IMR-90 (cell line): ENCODE data around the gene METTL1. TPM values are rescaled to one million over a fixed set of nuclear protein-coding genes. Genes with fewer than 3 reads are reported as not detected.

Source experiments
- ATAC-seq: fragments of 200-7000 bp; cut with Tn5 transposase; 2 replicates; pipeline ENCODE4 v1.9.1; 2020; ENCODE audit warnings: low read depth, mild to moderate bottlenecking, moderate library complexity
- BruUV-seq: library from RNA; stranded (reverse); fragments of 400-500 nt; replicated peaks from 2 replicates; lab custom pipeline; 2021; lab: Mats Ljungman, UMichigan
- CTCF ChIA-PET: fragments of 300-600 bp; formaldehyde crosslinking; extraction: SDS; loops from one replicate; lab custom pipeline; 2021; ENCODE audit warnings: antibody characterized with exemption; lab: Yijun Ruan, JAX
- POLR2A ChIA-PET: fragments of 300-600 bp; sonication (Branson Sonifier 250); formaldehyde crosslinking; loops from one replicate; lab custom pipeline; 2022; ENCODE audit warnings: antibody characterized with exemption; ENCODE audit not compliant: unreplicated experiment; lab: Charles Lee
- DNase-seq: peaks from one replicate; pipeline ENCODE4 v3.0.0; 2013
- H2AFZ ChIP-seq: replicated peaks from 2 replicates; pipeline ENCODE3; 2013; ENCODE audit warnings: low read length, mild to moderate bottlenecking; ENCODE audit not compliant: poor library complexity
- H2AK5ac ChIP-seq: 2 replicates; pipeline ENCODE4 v1.6.1; 2013; ENCODE audit warnings: low read depth, low read length, inconsistent platforms
- H2AK9ac ChIP-seq: replicated peaks from 2 replicates; pipeline ENCODE3; 2013; ENCODE audit warnings: mild to moderate bottlenecking, low read depth, low read length, moderate library complexity; ENCODE audit not compliant: poor library complexity
- H2BK120ac ChIP-seq: 2 replicates; pipeline ENCODE4 v1.6.1; 2013; ENCODE audit warnings: low read depth, low read length, inconsistent platforms
- H2BK15ac ChIP-seq: 3 replicates; pipeline ENCODE4 v1.6.1; 2013; ENCODE audit warnings: low read depth, low read length, inconsistent platforms
- H2BK20ac ChIP-seq: 2 replicates; pipeline ENCODE4 v1.6.1; 2013; ENCODE audit warnings: low read depth, mild to moderate bottlenecking, inconsistent platforms, low read length, moderate library complexity
- H2BK5ac ChIP-seq: 2 replicates; pipeline ENCODE4 v1.6.1; 2013; ENCODE audit warnings: mild to moderate bottlenecking, low read depth, low read length, inconsistent platforms; ENCODE audit not compliant: poor library complexity, severe bottlenecking
- H3K14ac ChIP-seq: replicated peaks from 2 replicates; pipeline ENCODE4 v1.6.1; 2013; ENCODE audit warnings: low read depth, low read length, inconsistent platforms
- H3K18ac ChIP-seq: 2 replicates; pipeline ENCODE4 v1.6.1; 2013; ENCODE audit warnings: low read depth, low read length, control low read depth
- H3K23ac ChIP-seq: 2 replicates; pipeline ENCODE4 v1.6.1; 2013; ENCODE audit warnings: low read depth, low read length, inconsistent platforms
- H3K27ac ChIP-seq: 2 replicates; pipeline ENCODE4 v1.5.1; 2013; ENCODE audit warnings: mild to moderate bottlenecking, control low read depth, low read length; ENCODE audit not compliant: insufficient read depth
- H3K27me3 ChIP-seq: 2 replicates; pipeline ENCODE4 v1.6.1; 2013; ENCODE audit warnings: low read length; ENCODE audit not compliant: control insufficient read depth, insufficient read depth
- H3K36me3 ChIP-seq: 2 replicates; pipeline ENCODE4 v1.6.1; 2013; ENCODE audit warnings: low read length, mixed read lengths; ENCODE audit not compliant: control insufficient read depth, insufficient read depth
- H3K4ac ChIP-seq: 2 replicates; pipeline ENCODE4 v1.6.1; 2013; ENCODE audit warnings: low read depth, low read length, inconsistent platforms
- H3K4me1 ChIP-seq: 2 replicates; pipeline ENCODE4 v1.6.1; 2013; ENCODE audit warnings: low read length, mixed read lengths; ENCODE audit not compliant: control insufficient read depth, insufficient read depth
- H3K4me2 ChIP-seq: 2 replicates; pipeline ENCODE4 v1.6.1; 2013; ENCODE audit warnings: low read depth, mild to moderate bottlenecking, control low read depth, low read length, moderate library complexity
- H3K4me3 ChIP-seq: 2 replicates; pipeline ENCODE4 v1.5.1; 2013; ENCODE audit warnings: low read depth, mild to moderate bottlenecking, control low read depth, low read length, moderate library complexity; ENCODE audit not compliant: insufficient read depth
- H3K56ac ChIP-seq: 2 replicates; pipeline ENCODE4 v1.6.1; 2013; ENCODE audit warnings: low read length, inconsistent platforms; ENCODE audit not compliant: insufficient read depth; ENCODE audit errors: extremely low read depth
- H3K79me1 ChIP-seq, 2 experiments: 2 replicates each; pipeline ENCODE4 v1.6.1; 2013; ENCODE audit warnings: low read length in 2 of 2, inconsistent platforms in 1 of 2, low read depth in 1 of 2
- H3K9ac ChIP-seq: 2 replicates; pipeline ENCODE4 v1.6.1; 2013; ENCODE audit warnings: low read depth, low read length, control low read depth
- H3K9me1 ChIP-seq: 2 replicates; pipeline ENCODE4 v1.6.1; 2013; ENCODE audit warnings: low read length, inconsistent platforms; ENCODE audit not compliant: insufficient read depth
- H3K9me3 ChIP-seq: 2 replicates; pipeline ENCODE4 v1.6.1; 2013; ENCODE audit warnings: low read length; ENCODE audit not compliant: control insufficient read depth, insufficient read depth
- H4K20me1 ChIP-seq: 2 replicates; pipeline ENCODE4 v1.6.1; 2013; ENCODE audit warnings: low read length, inconsistent platforms; ENCODE audit not compliant: insufficient read depth
- H4K5ac ChIP-seq: 2 replicates; pipeline ENCODE4 v1.6.1; 2013; ENCODE audit warnings: mild to moderate bottlenecking, low read depth, low read length, control low read depth
- H4K8ac ChIP-seq, 2 experiments: 2 replicates each; pipeline ENCODE4 v1.6.1; 2013; ENCODE audit warnings: low read depth in 2 of 2, low read length in 2 of 2, control low read depth in 1 of 2, inconsistent platforms in 1 of 2
- H4K91ac ChIP-seq: 2 replicates; pipeline ENCODE4 v1.6.1; 2013; ENCODE audit warnings: low read depth, low read length, inconsistent platforms; ENCODE audit not compliant: insufficient read depth
- BHLHE40 ChIP-seq: fragments of 150-350 bp; IDR thresholded peaks from 2 replicates; pipeline ENCODE4 v1.6.1; 2016; ENCODE audit warnings: mild to moderate bottlenecking, low read depth, low read length
- CEBPB ChIP-seq: IDR thresholded peaks from 2 replicates; pipeline ENCODE4 v1.6.1; 2012; ENCODE audit warnings: low read depth, low read length, improper control_type of control experiment
- CHD1 ChIP-seq: IDR thresholded peaks from 2 replicates; pipeline ENCODE4 v1.6.1; 2012; ENCODE audit warnings: low read depth, low read length, improper control_type of control experiment
- CTCF ChIP-seq: conservative IDR thresholded peaks from 2 replicates; pipeline ENCODE4 v1.5.1; 2012; ENCODE audit warnings: mild to moderate bottlenecking, low read depth, low read length, improper control_type of control experiment
- ELK1 ChIP-seq: fragments of 150-350 bp; IDR thresholded peaks from 2 replicates; pipeline ENCODE4 v1.6.1; 2016; ENCODE audit warnings: low read depth, mild to moderate bottlenecking, low read length, moderate library complexity, borderline replicate concordance
- FOS ChIP-seq: fragments of 150-350 bp; IDR thresholded peaks from 2 replicates; pipeline ENCODE4 v1.6.1; 2016; ENCODE audit warnings: low read depth, low read length
- MAFK ChIP-seq: IDR thresholded peaks from 2 replicates; pipeline ENCODE4 v1.6.1; 2012; ENCODE audit warnings: low read depth, low read length, improper control_type of control experiment
- MAZ ChIP-seq: IDR thresholded peaks from 2 replicates; pipeline ENCODE4 v1.6.1; 2012; ENCODE audit warnings: low read depth, mild to moderate bottlenecking, low read length, improper control_type of control experiment, moderate library complexity, borderline replicate concordance
- MXI1 ChIP-seq: IDR thresholded peaks from 2 replicates; pipeline ENCODE4 v1.6.1; 2012; ENCODE audit warnings: low read depth, mild to moderate bottlenecking, low read length, moderate library complexity, borderline replicate concordance
- NFE2L2 ChIP-seq: fragments of 150-350 bp; IDR thresholded peaks from 2 replicates; pipeline ENCODE4 v1.6.1; 2016; ENCODE audit warnings: low read depth, mild to moderate bottlenecking, low read length
- POLR2A ChIP-seq: IDR thresholded peaks from 2 replicates; pipeline ENCODE4 v1.6.1; 2012; ENCODE audit warnings: mild to moderate bottlenecking, low read depth, low read length
- RAD21 ChIP-seq: IDR thresholded peaks from 2 replicates; pipeline ENCODE4 v1.6.1; 2012; ENCODE audit warnings: low read length, improper control_type of control experiment
- RCOR1 ChIP-seq: IDR thresholded peaks from 2 replicates; pipeline ENCODE4 v1.6.1; 2012; ENCODE audit warnings: mild to moderate bottlenecking, low read length, improper control_type of control experiment; ENCODE audit not compliant: insufficient replicate concordance
- RFX5 ChIP-seq: IDR thresholded peaks from 2 replicates; pipeline ENCODE4 v1.8.0; 2012; ENCODE audit warnings: low read depth, mild to moderate bottlenecking, low read length, moderate library complexity
- SMC3 ChIP-seq: fragments of 150-350 bp; IDR thresholded peaks from 2 replicates; pipeline ENCODE4 v1.6.1; 2016; ENCODE audit warnings: low read depth, mild to moderate bottlenecking, antibody characterized with exemption, low read length, moderate library complexity
- USF2 ChIP-seq: fragments of 150-350 bp; IDR thresholded peaks from 2 replicates; pipeline ENCODE4 v1.6.1; 2017; ENCODE audit warnings: mild to moderate bottlenecking, antibody characterized with exemption, low read length, low read depth
- WGBS, 2 experiments: methylation state at CpG; one replicate each; pipeline versions ENCODE4 v1.1.5 to v1.1.7; 2013; ENCODE audit warnings: missing lambda C conversion rate in 2 of 2; ENCODE audit not compliant: insufficient read length in 1 of 2; ENCODE audit errors: extremely low coverage in 2 of 2; 5-methylcytosine and 5-hydroxymethylcytosine counted together
- dilution Hi-C: fragments of 300-500 bp; cut with HindIII; formaldehyde crosslinking; loops from one replicate; pipeline ENCODE4 v1.14.3; 2018; ENCODE audit warnings: low sequenced_read_pairs; ENCODE audit not compliant: unreplicated experiment
- in situ Hi-C: fragments of 300-500 bp; cut with MboI; formaldehyde crosslinking; loops from 3 replicates; pipeline ENCODE4 v1.14.3; 2019; ENCODE audit warnings: low sequenced_read_pairs, inconsistent platforms, mixed read lengths
- intact Hi-C: fragments of 100-400 bp; cut with micrococcal nuclease; formaldehyde crosslinking; loops from 2 replicates; pipeline ENCODE4 v1.10.0; 2022
- polyA plus RNA-seq, 3 experiments: library from polyadenylated mRNA; depleted of rRNA; stranded (reverse); fragments of >200 nt; gene quantifications; 2 replicates each; pipeline ENCODE4 v1.2.3, GENCODE V29; 2012; ENCODE audit warnings: low replicate concordance in 1 of 3
- total RNA-seq: library from RNA; depleted of rRNA; stranded (reverse); fragments of >200 nt; gene quantifications from 2 replicates; pipeline ENCODE4 v1.2.3, GENCODE V29; 2012

Gene METTL1
- total and polyA plus RNA-seq, 2 of the 4 experiments (the other 2 are of a cell fraction) = 12.4 to 27.5 TPM

GRCh38 chr12:57729321-57729844 lies 42.5 kb downstream of the METTL1 start:
- Histone ChIP-seq H2AK5ac (no peak overlapping the region), H3K27ac (no peak overlapping the region), H4K8ac (no peak overlapping the region), H4K20me1 (peaks cover 16% of the 10 kb centered on the region; the same call in 1 of the 2 replicates), H2BK5ac (no peak overlapping the region), H3K56ac (no peak overlapping the region), H3K18ac (no peak overlapping the region), H2AFZ (no peak overlapping the region), H2BK15ac (no peak overlapping the region), H4K91ac (no peak overlapping the region), H3K4me3 (no peak overlapping the region), H3K9me1 (0 out of 2 replicates have a peak, but pooled peaks cover 6% of the 10 kb centered on the region), H3K27me3 (peaks cover 33% of the 10 kb centered on the region), H3K4me2 (no peak overlapping the region), H3K9me3 (no peaks in the 10 kb centered on the region), H2BK20ac (no peak overlapping the region), H2BK120ac (no peak overlapping the region), H2AK9ac (no peak overlapping the region), H3K4ac (no peak overlapping the region), H3K23ac (no peak overlapping the region), H3K79me1 (peaks cover 0 to 17% of the 10 kb centered on the region in 2 experiments; a peak in 1 of 4 replicates), H4K5ac (no peak overlapping the region), H3K9ac (no peak overlapping the region), H3K36me3 (peaks cover 6% of the 10 kb centered on the region; the same call in 1 of the 2 replicates), H3K4me1 (0 out of 2 replicates have a peak, but pooled peaks cover 4% of the 10 kb centered on the region), H3K14ac (no peak overlapping the region)
- CTCF ChIA-PET = no interaction called here
- DNase-seq (no peak), ATAC-seq (no peak)
- TF ChIP-seq MAFK (no peak), RFX5 (no peak), CEBPB (no peak), SMC3 (no peak), NFE2L2 (no peak), POLR2A (no peak), CHD1 (no peak), RAD21 (no peak), USF2 (no peak), CTCF (no peak), ELK1 (no peak), FOS (no peak), MXI1 (no peak), BHLHE40 (no peak), MAZ (no peak), RCOR1 (no peak)
- no TSS peak for BruUV-seq
- WGBS, 2 experiments = 43% methylated on average over 2 of the region's 5 CpGs; no CpG with 5 or more reads in 1 of the 2 experiments
- dilution Hi-C loops (no loop called here), intact Hi-C loops (no loop called here), in situ Hi-C loops (no loop called here)
- POLR2A ChIA-PET = no interaction called here
